IPS-18a (cell line): ENCODE results near the gene CRAMP1.

Experiments
- H3K27ac ChIP-seq: one replicate; pipeline ENCODE4 v1.5.1; 2013; ENCODE audit warnings: low read length
- H3K27me3 ChIP-seq: one replicate; pipeline ENCODE4 v1.6.1; 2013; ENCODE audit warnings: mild to moderate bottlenecking, low read length; ENCODE audit not compliant: control insufficient read depth, insufficient read depth
- H3K36me3 ChIP-seq: one replicate; pipeline ENCODE4 v1.6.1; 2013; ENCODE audit warnings: low read depth, low read length; ENCODE audit not compliant: control insufficient read depth
- H3K4me1 ChIP-seq: one replicate; pipeline ENCODE4 v1.6.1; 2013; ENCODE audit warnings: low read depth, low read length; ENCODE audit not compliant: control insufficient read depth
- H3K4me3 ChIP-seq: one replicate; pipeline ENCODE4 v1.5.1; 2013; ENCODE audit warnings: low read length
- H3K9ac ChIP-seq: one replicate; pipeline ENCODE4 v1.6.1; 2013; ENCODE audit warnings: mild to moderate bottlenecking, low read length, moderate library complexity
- H3K9me3 ChIP-seq: one replicate; pipeline ENCODE4 v1.6.1; 2013; ENCODE audit warnings: low read depth, low read length; ENCODE audit not compliant: control insufficient read depth

CRAMP1 gene

DNA sequence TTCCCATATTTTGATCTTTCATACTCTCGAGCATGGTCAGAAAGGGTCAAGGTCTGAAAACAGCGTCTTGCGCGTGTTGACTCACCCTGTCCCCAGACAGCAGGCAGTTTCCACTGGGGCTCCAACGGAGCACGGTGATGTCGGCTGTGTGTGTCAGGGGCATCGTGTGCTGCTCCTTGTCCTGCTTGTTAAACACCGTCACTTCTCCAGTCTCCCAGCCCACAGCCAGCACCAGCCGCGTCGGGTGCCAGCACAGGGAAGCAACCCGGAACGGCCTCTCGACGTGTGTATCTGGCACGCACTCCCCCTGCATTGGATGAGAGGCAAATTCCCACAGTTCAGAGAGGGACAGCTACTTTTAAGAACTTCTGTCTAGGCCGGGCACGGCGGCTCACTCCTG is 9.9 kb upstream of the CRAMP1 start:
- H3K9me3 ChIP-seq, result no peaks in the 10 kb centered on the region
- H3K9ac ChIP-seq, result no peak overlapping the region

DNA sequence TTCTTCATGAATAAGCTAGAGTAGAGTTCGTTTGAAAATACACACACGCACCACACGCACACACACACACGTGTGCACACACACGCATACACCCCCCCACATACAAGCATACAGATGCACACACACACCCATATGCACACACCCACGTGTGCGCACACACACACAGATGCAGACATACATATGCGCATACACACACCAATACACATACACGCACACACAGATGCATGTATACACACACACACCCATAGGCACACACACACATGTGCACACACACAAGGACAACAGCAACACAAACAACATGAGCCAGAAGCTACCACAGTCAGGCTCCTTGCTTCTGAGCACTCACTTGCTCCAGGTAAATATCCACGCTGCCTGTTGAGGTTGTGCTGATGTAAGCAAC is 5.4 kb upstream of the CRAMP1 start:
- Histone ChIP-seq H3K27ac (no peak overlapping the region), H3K9ac (no peak overlapping the region), H3K4me1 (peaks cover 6% of the 10 kb centered on the region), H3K36me3 (peaks cover 9% of the 10 kb centered on the region), H3K27me3 (no peaks in the 10 kb centered on the region), H3K4me3 (no peak overlapping the region), H3K9me3 (no peaks in the 10 kb centered on the region)

More for the DNA sequence above, 9.9 kb upstream of the CRAMP1 start:
- peaks cover 9% of the 10 kb centered on the region for H3K36me3 ChIP-seq
- no peak overlapping the region for H3K4me3 ChIP-seq
- no peaks in the 10 kb centered on the region for H3K27me3 ChIP-seq
- no peak overlapping the region for H3K27ac ChIP-seq
- no peaks in the 10 kb centered on the region for H3K4me1 ChIP-seq

DNA sequence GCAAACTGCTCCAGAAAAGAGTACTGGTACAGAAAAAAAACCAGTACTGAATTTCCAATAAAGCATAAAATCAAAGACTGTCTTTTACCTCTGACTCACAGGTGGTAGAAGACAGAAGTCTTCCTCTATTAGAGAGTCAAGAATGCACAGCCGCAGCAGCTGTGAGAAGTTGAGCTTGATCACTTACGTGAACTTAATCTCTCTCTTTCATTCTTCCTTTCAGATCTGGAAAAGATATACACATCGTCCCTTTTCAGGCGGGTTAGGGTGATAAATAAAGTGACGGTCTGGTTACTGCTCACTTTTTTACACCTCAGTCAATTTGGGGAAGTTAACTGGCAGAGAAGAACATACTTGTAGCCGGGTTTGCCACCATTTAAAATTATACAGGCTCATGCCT is 4.2 kb upstream of the CRAMP1 start:
- Histone ChIP-seq H3K9ac (no peak overlapping the region), H3K9me3 (no peaks in the 10 kb centered on the region), H3K4me3 (no peak overlapping the region), H3K27me3 (peaks cover 4% of the 10 kb centered on the region), H3K36me3 (peaks cover 9% of the 10 kb centered on the region), H3K4me1 (peaks cover 8% of the 10 kb centered on the region), H3K27ac (no peak overlapping the region)

DNA sequence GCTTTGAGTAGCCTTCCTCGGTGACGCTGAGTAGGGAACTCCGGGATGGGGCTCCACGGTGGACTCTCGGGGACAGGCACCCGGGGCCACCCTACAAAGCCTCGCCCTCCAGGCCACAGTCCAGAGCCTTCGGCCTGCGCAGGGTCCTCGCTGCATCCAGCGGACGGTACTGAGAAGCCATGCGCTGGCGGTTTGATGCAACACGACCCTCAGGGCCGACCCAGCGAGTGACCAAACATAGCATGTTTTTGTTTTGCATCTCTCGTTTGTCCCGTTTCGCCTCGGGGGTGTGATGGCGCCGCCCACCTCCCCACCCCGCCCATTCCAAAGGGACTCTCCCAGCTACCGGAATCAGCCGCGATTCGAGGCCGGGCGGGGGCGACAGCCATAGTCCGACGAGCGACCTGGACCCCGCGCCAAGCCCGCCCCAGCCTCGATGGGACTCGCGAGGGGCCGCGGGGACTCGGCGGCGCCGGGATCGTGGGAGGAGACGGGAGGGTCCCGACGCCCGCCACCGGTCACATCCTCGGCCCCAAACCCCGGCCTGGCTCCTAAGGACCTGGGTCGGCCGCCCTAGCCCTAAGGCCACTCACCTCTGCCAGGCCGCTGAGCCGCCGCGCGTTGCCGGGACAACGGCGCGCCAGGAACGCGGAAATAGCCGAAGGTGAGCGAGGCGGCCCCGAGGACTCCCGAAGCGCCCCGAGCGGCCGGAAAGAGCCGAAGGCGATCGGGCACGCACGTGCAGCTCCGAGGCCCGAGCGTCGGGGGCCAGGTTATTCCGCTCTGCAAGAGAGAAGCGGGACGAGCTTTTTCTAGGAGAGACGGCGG is 1.9 kb upstream of the CRAMP1 start:
- Histone ChIP-seq H3K9me3 (no peaks in the 10 kb centered on the region), H3K36me3 (peaks cover 9% of the 10 kb centered on the region), H3K27ac (peak overlapping the region; percentile 59), H3K4me1 (peaks cover 21% of the 10 kb centered on the region), H3K9ac (peak overlapping the region; percentile 61), H3K27me3 (peaks cover 20% of the 10 kb centered on the region), H3K4me3 (peak overlapping the region; percentile 80)

DNA sequence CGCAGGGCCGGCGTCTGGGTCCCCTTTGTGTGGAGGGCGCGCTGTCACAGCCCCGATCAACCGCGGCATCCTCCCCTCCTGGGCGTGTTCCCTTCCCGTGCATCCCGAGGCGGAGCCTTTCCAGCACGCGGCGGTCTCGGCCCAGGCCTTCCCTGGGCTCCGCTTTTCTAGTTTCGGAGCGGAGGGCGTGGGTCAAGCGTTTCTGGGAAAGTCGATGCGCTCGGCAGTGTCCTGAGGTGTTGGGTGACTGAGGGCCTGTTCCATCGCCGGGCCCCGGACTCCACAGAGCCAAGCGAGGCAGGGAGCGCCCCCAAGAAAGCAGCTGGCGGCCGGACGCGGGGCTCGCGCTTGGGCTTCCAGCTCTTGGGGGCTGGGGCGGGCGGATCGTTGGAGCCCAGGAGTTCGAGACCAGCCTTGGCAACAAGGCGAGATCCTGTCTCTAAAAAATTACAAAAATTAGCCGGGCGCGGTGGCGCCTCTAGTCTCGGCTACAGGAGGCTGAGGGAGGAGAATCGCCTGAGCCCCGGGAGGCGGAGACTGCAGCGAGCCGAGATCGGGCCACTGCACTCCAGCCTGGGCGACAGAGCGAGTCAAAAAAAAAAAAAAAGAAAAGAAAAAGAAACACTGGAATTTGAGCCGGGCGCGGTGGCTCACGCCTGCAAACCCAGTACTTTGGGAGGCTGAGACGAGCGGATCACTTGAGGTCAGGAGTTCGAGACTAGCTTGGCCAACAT is 1.1 kb upstream of the CRAMP1 start:
- H3K27ac ChIP-seq, result no peak overlapping the region
- peaks cover 25% of the 10 kb centered on the region for H3K27me3 ChIP-seq
- H3K4me1 ChIP-seq, result peaks cover 26% of the 10 kb centered on the region
- H3K4me3 ChIP-seq, result peak overlapping the region; percentile 80
- H3K36me3 ChIP-seq, result peaks cover 11% of the 10 kb centered on the region
- H3K9me3 ChIP-seq, result no peaks in the 10 kb centered on the region
- peak overlapping the region; percentile 61 for H3K9ac ChIP-seq

DNA sequence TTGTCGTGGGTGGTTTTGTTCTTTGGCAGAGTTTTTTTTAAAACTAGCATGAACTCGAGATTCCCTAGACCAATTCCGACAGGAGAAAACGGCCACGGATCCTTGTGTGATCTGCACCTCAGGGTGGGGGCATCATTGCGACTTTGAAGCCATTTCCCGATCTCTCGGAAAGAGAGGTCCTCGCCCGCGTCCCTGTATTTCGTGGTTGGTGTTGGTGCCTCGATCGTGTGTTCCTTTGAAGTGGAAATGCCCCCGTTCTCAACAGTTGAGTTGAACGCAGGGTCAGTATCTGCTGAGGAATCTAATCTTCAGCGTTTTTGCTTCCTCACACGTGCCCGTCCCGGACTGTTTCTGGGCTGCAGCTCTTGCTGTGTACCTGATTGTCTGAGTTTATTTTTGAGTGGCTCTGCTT is 1.1 kb downstream of the CRAMP1 start:
- peak overlapping the region; percentile 52 for H3K9ac ChIP-seq
- H3K4me1 ChIP-seq, result peaks cover 26% of the 10 kb centered on the region
- no peaks in the 10 kb centered on the region for H3K9me3 ChIP-seq
- H3K36me3 ChIP-seq, result peaks cover 9% of the 10 kb centered on the region
- no peak overlapping the region for H3K27ac ChIP-seq
- peak overlapping the region; percentile 77 for H3K4me3 ChIP-seq
- peaks cover 25% of the 10 kb centered on the region for H3K27me3 ChIP-seq

DNA sequence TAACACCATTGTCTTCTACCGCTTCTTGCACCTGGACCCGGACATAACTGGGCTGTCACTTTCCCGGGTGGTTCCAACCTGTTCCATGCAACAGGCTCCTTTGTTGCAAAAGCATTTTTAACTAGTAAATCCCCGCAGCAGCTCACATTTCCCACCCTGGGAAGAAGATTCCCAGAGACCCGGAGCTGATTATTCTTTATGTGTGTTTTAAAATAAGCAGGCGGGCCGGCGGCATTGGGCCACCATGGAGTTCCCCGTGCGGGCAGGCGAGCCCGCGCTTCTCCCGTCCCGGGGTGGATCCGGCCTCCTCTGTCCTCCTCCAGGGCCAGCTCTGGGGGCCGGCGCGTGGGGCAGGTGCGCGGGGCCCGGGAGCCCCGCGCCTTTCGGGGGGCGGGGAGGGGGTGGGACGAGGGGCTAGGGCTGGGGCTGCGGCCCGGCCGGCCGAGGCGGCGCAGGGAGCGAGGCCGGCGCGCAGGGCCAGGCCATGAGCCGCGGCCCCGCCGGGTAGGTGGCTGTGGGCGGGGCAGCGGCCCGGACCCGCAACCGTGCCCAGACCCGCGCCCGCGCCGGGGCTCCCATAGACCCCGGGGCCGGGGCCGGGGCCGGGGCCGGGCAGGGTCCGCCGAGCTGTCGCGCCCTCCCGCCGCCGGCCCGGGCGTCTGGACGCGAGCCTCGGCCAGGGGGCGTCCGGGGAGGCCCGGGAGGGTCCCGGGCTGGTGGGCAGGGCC is 1.7 kb downstream of the CRAMP1 start:
- H3K4me3 ChIP-seq, result peak overlapping the region; percentile 77
- H3K27ac ChIP-seq, result no peak overlapping the region

DNA sequence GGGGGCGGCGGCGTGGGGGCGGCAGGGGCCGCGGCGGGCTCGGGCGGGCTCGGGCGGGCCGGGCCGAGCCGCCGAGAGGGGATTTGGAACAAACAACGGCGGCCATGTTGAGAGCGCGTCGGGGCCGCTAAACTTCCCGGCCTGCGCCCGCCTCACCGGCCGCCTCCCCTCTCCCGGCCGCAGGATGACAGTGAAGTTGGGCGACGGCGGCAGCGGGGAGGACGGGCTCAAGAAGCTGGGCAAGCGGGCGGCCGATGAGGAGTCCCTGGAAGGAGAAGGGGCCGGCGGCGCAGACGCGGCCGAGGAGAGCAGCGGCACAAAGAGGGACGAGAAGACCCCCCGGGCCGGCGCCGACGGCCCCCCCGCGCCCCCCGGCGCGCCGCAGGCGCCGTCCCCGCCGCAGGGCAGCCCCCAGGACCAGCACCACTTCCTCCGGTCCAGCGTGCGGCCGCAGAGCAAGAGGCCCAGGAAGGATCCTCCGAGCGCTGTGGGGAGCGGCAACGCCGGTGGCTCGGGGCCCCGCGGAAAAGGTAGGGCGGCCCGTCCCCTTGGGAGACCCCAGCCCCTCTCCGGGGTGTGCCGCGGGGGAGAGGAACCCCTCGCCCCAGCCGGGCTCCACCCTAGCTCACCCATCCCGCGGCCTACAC is 2.4 kb downstream of the CRAMP1 start:
- peak overlapping the region; percentile 62 for H3K4me3 ChIP-seq
- H3K27me3 ChIP-seq, result peaks cover 25% of the 10 kb centered on the region
- H3K9ac ChIP-seq, result peak overlapping the region; percentile 46
- no peaks in the 10 kb centered on the region for H3K9me3 ChIP-seq
- no peak overlapping the region for H3K27ac ChIP-seq
- peaks cover 13% of the 10 kb centered on the region for H3K36me3 ChIP-seq
- H3K4me1 ChIP-seq, result peaks cover 22% of the 10 kb centered on the region

More for the DNA sequence above, 1.7 kb downstream of the CRAMP1 start:
- no peaks in the 10 kb centered on the region for H3K9me3 ChIP-seq
- peaks cover 25% of the 10 kb centered on the region for H3K27me3 ChIP-seq
- H3K36me3 ChIP-seq, result peaks cover 13% of the 10 kb centered on the region
- H3K4me1 ChIP-seq, result peaks cover 26% of the 10 kb centered on the region
- H3K9ac ChIP-seq, result peak overlapping the region; percentile 52

DNA sequence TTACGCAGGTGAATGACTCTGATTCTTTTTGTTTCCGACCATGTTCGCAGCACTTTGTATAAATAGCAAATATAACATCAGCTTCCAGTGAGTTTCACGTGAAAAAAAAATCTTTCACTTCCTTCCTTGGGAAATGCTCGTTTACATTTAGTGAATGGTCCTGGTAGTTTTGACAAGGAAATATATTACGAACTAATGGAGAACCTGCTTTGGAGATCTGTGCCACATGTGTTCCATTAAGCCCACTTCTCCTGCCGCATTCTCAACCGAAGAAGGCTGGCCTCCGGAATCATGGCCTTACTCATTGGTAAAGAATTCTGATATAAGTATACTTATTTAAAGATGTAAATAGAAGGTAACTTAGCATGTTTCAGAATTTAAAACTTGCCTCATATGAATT is 3.6 kb downstream of the CRAMP1 start:
- Histone ChIP-seq H3K4me3 (peak overlapping the region; percentile 62), H3K4me1 (peaks cover 19% of the 10 kb centered on the region), H3K27me3 (peaks cover 25% of the 10 kb centered on the region), H3K27ac (no peak overlapping the region), H3K36me3 (peaks cover 21% of the 10 kb centered on the region), H3K9ac (no peak overlapping the region), H3K9me3 (no peaks in the 10 kb centered on the region)

DNA sequence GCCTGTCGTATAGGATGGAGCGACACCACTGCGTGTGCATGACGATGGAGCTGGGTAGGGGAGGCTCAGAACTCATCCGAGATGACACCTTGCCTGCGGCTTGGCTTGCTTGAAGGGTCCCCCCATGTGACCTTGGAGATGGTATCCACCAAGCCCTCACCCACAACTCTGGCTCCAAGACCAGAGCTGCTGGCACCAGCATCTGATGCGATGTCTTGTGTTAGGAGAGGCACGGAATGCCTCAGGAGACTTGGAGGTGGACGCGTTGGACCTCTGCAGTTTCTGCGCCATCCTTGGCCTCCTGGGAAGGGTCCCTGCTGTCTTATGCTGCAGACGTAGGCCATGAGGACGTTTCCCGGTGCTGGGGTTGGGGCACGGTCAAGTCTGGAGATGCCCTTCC is 7.8 kb downstream of the CRAMP1 start:
- Histone ChIP-seq H3K27ac (no peak overlapping the region), H3K9me3 (no peaks in the 10 kb centered on the region), H3K4me1 (peaks cover 8% of the 10 kb centered on the region), H3K27me3 (peaks cover 8% of the 10 kb centered on the region), H3K4me3 (no peak overlapping the region), H3K9ac (no peak overlapping the region), H3K36me3 (peaks cover 24% of the 10 kb centered on the region)

DNA sequence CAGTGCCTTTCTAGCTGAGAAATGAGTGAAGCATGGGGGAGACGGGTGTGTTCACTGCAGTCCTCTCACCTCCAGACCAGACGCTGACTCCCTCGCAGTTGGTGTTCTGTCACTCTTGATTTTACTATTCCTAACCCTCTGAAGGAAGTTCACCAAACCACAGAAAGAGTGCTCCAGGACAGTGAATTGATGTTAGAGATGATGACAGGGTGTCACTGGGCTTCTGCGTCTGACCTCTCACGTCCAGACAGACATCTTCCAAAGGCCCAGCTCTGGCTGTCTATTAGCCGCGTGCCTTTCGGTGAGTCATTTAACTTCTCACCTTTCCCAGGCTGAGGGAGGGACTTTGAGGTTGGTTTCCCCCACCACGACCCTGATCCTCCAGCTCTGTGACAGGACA is 8.2 kb downstream of the CRAMP1 start:
- Histone ChIP-seq H3K27ac (no peak overlapping the region), H3K36me3 (peaks cover 24% of the 10 kb centered on the region), H3K4me3 (no peak overlapping the region)

More for the DNA sequence above, 8.2 kb downstream of the CRAMP1 start:
- Histone ChIP-seq H3K27me3 (peaks cover 4% of the 10 kb centered on the region), H3K9ac (no peak overlapping the region), H3K9me3 (no peaks in the 10 kb centered on the region), H3K4me1 (peaks cover 4% of the 10 kb centered on the region)
